Keratinocyte (primary cell): ENCODE data around the gene TMPRSS4.

Experiments
- EZH2 ChIP-seq: IDR thresholded peaks from one replicate; pipeline ENCODE4 v1.6.1; 2012; ENCODE audit warnings: inconsistent platforms, mild to moderate bottlenecking, low read length, moderate library complexity
- TF ChIP-seq, protein P1 (sequence below), 3 experiments: IDR thresholded peaks in 1 of 3; conservative IDR thresholded peaks in 1 of 3; optimal IDR thresholded peaks in 1 of 3; 2 replicates in 2 of 3; 3 replicates in 1 of 3; pipeline versions ENCODE3 to v1.5.1; 2011; ENCODE audit warnings: low read length in 3 of 3, mild to moderate bottlenecking in 3 of 3, moderate library complexity in 2 of 3, control low read depth in 1 of 3, inconsistent platforms in 1 of 3; ENCODE audit not compliant: insufficient read depth in 2 of 3; ENCODE audit errors: extremely low read depth in 1 of 3

DNA sequence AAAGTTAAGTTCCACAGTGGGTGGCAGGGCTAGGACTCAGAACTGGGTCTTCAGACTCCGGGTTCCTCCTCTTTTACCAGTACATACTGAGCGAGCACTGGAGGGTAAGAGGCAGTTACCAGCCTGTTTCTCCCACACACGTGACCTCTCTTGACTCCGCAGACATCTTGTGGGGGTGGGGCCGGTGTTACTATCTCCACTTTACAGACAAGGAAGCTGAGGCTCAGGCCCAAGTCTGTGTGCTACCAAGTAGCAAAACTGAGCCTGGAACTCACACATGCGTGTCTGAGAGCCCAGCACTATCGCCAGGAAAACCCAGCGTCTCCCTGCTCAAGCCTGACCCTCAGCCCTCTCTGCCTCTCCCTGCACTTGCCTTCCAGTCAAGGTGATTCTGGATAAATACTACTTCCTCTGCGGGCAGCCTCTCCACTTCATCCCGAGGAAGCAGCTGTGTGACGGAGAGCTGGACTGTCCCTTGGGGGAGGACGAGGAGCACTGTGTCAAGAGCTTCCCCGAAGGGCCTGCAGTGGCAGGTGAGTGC is 25.9 kb downstream of the TMPRSS4 start:
- TF ChIP-seq, protein P1, sequence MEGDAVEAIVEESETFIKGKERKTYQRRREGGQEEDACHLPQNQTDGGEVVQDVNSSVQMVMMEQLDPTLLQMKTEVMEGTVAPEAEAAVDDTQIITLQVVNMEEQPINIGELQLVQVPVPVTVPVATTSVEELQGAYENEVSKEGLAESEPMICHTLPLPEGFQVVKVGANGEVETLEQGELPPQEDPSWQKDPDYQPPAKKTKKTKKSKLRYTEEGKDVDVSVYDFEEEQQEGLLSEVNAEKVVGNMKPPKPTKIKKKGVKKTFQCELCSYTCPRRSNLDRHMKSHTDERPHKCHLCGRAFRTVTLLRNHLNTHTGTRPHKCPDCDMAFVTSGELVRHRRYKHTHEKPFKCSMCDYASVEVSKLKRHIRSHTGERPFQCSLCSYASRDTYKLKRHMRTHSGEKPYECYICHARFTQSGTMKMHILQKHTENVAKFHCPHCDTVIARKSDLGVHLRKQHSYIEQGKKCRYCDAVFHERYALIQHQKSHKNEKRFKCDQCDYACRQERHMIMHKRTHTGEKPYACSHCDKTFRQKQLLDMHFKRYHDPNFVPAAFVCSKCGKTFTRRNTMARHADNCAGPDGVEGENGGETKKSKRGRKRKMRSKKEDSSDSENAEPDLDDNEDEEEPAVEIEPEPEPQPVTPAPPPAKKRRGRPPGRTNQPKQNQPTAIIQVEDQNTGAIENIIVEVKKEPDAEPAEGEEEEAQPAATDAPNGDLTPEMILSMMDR (optimal IDR thresholded peaks at IDR 0.05 in 1 of 3, IDR thresholded peaks at IDR 0.05 in 1 of 3, conservative IDR thresholded peaks at IDR 0.05 in 1 of 3; ENCODE audit: extremely low read depth in 1 of 3, insufficient read depth in 2 of 3, low read length in 3 of 3) = no peak
- no peak for TF ChIP-seq EZH2
